HG03575 (cell line): ENCODE measurements around the gene CADPS2.
A peak's percentile ranks its signal among the peaks of the same experiment; 100 is the strongest.

Source experiments
- ATAC-seq: cut with Tn5 transposase; IDR thresholded peaks from one replicate; pipeline ENCODE4 v1.9.1; 2021; ENCODE audit not compliant: unreplicated experiment, insufficient number of reproducible peaks, low FRiP score; ENCODE audit errors: extremely low read depth

CADPS2 gene

DNA sequence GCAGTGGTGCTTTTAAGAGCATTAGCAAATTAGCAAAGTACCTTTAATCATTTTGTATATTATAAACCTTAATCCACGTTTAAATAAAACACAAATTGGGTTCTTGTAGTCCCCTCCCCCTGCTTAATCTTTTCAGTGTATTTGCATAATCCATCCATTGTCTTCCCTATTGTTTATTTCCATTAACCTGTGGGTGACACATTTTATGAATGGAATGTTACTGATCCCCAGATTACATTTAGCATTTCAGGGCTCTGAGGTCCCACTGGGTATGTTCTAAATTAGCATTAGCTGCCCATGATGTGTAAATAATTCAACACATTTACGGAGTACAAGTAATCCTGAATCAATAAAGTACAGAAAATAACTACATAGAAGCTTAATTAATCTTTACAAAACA is 443.3 kb downstream of the CADPS2 start:
- ATAC-seq, result no peak

DNA sequence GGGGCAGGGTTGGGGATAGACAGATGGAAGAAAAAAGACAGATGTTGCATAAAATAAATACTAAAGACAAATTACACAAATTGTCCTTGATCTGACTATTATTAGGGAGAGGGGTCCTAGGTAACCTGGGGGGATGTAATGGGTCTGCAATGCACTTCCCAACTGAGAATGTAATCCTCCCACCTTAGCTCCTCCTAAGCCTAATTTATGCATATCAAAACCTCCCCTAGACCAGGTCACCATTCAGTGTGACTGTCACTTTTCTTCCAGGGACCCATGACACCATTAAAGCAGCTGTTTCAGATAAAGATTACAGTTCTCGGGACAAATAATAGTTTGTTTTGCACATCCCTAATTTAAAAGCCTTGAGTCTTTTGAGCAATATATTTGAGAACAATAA is 447.8 kb downstream of the CADPS2 start:
- no peak for ATAC-seq

DNA sequence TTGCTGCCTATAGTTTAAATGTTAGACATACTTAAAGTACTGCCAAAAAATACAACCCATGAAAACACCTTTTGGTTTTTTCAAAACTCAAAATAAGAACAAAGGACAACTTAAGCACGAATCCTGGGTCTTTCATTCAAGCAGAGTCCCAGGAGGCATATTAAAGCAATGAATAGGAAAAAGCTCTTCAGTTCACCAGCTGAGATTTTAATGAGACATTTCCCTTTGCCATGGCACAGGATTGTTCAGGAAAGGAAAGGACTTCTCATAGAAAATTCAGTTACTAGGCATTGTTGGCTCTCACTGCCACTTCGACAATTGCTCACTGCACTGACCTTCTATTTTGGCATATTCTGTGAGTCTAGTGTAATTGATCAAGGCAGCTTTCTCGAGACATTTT is 448.3 kb downstream of the CADPS2 start:
- ATAC-seq, result no peak

DNA sequence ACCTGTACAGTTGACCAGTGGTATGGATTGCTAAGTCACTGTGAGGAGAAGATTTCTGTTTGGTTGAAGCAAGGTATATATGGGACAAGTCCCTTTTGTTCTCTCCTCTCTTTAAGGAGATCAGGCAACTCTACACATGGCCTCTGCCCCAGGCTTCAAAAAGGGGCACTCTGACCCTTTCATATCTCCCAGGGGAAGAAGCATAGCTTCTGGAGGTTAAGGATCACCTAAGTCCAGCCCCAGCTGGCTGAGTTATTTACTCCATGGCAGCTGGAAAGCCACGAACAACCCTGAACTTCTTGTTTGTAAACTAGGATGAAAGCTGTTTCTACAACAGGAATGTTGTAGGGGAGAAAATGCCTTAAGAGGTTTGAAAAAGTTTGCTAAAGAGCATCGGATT is 452.5 kb downstream of the CADPS2 start:
- ATAC-seq, result no peak

DNA sequence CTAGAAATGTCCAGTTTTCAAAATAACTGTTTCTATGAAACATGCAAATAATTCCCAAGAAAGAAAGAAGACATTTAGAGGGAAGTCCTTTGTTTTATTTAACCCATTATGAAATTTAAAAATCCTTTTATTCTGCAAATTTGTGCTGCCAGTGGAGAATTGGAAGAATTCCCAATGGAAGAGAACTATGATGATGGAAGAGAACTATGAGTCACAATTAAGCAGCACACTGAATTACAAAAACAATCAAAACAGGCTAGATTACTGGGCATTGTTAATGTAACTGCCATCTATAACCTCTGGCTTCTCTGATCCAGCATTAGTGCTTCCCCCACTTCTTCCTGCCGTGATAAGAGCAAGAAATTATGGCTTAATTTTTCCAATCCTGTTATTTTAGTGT is 455.6 kb downstream of the CADPS2 start:
- no peak for ATAC-seq

DNA sequence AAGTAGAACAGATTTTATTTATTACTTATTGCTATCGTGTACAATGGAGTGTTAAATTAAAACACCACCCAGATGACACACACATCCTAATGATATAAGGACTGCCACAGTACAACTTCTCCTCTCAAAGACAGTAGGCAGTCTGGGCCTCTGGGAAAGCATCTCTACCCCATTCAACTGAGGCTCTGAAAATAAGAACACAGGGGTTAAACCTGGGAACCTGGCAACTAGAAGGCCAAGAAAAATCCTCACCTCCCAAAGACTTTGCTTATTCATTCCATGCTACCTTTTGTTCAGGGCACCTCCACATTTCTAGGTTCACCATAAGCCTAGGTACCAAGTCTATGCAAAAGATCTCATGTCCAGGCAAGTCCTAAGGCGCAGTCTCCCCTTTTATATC is 456.3 kb downstream of the CADPS2 start:
- ATAC-seq, result no peak

DNA sequence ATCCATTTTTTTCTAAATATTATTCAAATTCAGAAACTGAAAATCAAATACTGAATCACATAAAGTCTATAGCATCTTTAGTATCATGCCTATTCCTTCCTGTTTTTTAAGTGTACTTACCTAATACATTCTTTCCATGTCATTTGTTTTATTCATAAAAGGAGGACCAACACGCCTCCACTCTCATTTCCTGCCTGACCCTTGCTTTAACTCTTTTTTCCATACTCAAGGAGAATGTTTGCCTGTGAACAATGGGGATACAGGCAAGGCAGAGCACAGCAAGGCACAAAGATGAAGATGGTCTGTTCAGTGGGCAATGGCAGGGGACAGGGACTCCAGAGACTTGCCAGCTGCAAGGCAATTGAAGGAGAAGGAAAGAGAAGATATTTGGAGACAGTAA is 460.5 kb downstream of the CADPS2 start:
- no peak for ATAC-seq

DNA sequence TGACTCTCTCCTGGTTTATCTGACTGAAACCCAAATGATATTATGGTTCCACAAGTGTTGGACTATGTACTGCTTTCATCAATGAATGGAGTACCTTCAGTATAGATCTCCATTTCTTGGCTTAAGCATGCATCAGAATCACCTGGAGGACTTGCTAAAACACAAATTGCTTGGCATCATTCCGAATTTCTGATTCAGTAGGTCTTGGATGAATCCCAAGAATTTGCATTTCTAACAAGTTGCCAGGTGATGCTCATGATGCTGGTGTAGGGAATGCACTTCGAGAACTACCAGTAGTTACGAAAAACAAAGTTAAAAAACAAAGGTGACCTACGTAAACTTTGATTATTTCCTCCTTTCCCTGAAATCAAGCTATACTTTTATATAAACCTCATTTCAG is 462.7 kb downstream of the CADPS2 start:
- no peak for ATAC-seq

DNA sequence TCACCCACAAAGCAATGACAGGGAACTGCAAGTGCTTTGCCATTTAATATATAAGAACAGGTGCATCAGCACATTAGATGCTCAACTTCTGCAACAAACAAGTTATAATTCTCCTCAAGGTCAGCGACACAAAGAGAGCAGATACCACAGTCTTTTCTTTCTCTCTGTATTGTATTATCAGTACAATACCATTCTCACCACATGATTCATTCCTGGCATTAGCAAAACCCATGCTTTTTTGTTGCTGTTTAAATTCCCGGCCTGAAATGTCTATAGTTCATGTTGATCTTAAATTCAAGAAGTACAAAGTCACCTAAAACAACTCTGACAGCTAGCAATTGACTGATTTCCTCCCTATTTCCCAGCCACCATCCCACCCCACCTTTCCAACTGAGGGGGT is 469.9 kb downstream of the CADPS2 start:
- no peak for ATAC-seq

DNA sequence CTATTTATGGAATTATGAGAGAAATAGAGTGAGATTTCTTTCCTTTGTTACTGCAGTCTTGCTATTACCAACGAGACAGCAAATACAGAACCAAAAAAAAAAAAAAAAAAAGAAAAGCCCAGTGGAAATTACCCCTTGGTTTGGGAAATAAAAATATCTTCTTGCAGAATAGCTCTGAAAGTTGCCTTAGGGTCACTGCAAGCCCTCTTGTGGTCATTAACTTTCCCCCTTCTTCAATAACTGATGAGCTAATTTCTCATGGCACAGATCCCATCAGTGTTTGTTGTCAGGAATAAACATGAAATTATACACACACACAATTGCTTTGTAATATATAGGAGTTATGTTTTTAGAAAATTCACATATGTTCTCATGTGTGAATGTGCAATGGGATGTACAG is 470.8 kb downstream of the CADPS2 start:
- no peak for ATAC-seq

DNA sequence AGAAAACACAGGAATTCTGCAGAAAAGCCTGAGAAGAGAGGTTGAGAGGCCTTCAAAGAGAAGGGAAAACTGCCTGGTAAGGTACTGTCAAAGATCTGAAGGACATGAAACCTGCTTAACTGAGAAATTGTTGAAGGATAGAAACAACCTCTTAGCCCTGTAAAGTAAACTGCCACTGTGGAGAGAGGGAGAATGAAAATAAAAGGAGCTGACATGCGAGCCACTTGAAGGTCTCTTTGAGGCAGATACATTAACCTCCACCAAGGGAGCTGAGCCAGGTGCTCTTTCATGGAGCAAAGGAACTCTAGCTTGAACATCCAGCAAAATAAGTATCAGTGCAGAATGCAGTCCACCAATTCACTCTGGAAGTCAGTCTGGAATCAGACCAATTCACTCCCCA is 472.9 kb downstream of the CADPS2 start:
- no peak for ATAC-seq

DNA sequence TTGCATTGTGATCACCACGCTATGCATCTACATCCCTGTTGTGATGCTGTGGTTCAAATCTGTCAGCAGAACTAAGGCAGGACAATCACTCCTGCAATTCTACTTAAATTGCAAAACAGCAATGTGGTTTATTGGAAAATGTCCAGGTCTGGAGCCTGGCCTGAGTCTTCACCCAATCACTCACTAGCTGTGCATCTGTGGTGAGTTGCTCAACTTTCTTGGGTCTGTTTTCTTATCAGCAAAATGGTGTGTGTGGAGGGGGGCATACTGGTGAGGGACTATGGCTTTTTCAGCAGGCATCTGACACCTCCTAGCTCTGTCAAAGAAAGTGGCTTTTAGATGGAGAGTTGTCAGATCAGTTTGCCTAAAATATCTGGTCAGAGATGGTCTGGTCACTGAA is 473.4 kb downstream of the CADPS2 start:
- ATAC-seq, result no peak

DNA sequence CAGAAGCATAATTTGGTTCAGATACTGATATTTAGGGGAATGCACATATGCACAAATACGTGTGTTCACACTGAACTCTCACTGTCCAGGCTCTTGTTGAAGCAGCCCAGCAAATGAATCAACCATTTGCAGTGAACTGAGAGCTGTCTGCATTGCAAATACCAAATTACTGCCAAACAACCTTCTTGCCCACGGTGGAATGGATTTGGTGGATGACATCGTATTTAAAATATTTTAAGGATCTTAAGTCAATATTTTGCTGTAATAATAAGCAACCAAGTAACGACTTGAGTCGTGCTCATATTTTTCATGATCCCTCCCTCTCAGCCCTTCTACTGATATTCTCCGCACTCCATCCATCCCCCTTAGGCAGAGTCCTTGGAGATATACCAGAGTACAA is 473.8 kb downstream of the CADPS2 start:
- no peak for ATAC-seq

DNA sequence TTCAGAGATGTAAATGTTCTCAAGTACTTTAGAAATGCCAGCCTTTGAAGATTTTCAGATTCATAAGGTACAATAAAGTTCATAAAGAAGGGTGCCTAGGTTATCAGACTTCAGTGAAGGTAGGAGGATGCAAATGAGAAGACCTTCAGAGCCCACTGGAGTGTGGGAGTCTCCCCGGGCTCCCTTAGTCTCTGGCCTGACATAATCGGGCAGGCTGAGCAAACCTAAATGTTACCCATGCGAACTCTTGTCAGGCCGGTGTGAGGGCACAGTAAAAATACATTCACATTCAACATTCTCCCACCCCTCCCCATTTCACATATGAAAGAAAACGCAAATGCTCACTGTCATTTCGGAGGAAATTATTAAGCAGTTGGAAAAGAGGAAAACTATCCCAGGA is 479.1 kb downstream of the CADPS2 start:
- ATAC-seq, result no peak

DNA sequence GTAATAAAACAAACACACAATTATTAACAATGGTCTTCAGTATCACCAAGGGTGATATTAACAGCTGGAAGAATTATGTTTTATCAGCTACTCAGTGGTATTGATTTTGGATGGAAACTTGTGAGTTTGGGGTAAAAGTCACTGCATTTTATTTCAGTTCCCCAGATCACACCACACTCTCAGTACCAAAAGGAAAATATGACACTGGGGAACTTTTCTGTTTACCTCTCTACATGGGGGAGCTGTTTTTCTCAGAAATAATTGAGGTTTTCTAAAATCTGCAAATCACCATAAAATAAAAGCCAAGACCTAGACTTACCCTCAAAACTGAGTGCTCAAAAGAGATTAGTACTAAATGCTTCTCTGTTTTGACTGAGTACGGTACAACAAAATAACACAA is 483.1 kb downstream of the CADPS2 start:
- ATAC-seq, result no peak

DNA sequence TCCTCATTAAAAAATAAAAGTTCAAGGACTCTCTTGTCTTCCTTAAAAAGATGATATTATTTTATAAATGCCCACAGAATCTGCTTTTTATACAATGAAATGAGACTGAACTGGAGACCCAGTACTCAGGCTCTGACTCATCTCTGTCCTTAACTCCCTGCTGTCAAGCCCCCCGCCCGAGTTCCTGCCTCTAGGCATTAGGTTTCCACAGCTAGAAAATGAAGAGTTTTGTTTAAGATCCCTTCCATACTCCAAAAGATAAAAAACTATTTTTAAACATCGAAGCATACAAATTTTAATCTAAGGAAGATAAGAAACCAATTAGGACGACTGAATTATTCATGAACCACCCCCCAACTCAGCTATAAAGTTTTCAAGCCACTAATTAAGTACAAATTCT is 484.0 kb downstream of the CADPS2 start:
- ATAC-seq, result no peak

DNA sequence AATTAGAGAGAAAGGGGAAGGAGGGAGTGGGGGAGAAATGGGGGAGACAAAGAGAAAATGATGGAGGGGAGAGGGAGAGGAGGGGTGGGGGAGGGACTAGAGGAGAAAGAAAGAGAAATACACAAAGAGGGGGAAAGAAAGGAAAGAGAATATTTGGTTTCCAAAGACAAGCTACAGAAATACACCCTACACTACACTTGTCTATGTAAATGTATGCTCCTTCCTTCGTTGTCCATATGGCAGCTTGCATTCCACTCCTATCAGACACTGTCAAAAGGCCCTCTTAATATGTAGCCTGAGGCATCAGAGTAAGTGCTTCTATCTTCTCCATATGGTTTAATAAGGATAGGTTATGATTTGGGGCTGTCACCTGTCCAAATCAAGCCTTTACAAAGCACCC is 488.9 kb downstream of the CADPS2 start:
- no peak for ATAC-seq

DNA sequence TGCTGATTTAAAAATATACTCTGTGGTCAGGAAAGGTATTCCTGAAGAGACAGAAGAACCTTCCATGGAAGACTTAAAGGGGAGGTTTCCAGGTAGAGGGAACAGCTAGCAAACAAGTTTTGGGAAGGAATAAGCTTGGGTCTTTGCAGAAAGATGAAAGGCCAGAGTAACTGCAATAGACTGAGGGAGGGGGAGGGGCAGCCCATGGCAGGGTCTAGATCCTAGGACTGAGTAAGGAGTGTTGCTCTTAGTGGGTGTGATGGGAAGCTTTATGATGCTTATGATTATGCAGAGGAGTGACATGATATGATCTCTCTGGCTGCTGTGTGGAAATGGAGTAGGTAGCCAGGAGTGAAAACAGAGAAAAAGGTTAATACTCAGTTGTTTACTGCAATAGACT is 491.7 kb downstream of the CADPS2 start:
- ATAC-seq, result no peak

DNA sequence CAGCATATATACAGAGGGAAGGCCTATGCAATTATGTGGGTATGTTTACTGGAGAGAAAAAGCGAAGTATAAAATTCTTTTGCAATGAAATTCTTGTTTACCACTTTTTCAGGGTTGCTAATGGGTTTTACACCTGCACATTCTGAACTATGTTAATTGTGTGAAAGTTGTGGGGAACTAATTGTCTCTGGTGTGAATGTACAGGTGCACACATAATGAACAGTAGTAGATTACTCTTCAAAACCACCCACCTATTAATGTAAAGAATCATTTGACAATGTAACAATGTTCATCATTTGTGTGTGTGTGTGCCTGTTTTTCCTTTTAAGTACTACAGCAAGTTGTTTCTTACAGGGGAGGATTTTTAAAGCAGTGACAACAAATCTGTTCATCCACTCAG is 501.7 kb downstream of the CADPS2 start:
- no peak for ATAC-seq

DNA sequence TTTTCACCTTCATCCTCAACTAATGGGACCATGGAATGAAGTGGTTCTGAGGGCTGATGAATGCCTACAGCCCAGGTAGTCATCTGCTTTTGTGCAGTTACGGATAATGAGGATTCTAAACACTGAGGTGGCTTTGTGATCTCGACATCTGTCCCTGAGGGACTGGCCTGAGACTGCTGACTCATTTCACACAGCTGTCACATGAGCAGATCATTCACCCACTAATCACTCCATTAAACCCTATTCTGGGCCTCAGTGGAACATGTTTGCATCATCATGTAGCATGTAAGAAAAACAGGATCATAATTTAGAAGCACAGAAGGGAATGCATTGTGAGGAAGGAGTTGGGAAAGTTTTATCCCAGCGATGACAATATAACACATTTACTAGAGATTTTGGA is 502.3 kb downstream of the CADPS2 start:
- ATAC-seq, result peak; percentile 86

DNA sequence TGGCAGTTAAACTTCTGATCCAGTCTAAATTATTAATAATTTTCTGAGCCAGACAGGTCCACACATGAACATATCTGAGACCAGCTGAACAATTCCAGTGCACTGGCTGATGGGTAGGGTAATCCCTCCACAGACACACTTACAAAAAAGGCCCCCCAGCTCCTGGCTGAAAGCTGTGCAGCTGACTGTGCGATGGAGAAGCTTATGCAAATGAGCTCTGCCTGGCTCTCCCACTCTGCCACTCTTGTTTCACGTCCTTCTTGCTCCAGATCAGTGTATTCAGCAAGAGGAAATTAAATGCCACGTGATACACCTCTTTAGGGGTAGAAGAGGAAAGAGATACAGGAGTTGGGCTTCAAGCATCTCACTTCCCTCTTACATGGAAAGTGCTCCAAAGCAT is 505.3 kb downstream of the CADPS2 start:
- ATAC-seq, result no peak

DNA sequence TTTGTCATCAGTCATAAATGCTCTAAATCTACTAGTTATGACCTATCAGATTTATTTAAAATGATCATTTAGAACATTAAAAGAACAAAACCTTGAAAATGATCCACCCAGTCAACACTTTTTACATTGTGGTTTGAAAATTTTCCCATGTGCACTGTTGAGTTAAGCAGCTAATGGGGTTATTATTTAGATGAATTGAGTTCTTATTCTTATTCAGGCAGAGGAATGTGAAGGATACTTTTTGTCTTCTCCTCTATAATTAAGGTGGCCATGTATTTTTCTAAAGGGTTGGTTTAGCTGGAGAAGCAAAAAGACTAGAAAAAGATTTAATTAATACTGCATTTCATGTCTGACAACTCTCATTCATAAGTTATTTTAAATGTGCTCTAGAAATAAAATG is 506.8 kb downstream of the CADPS2 start:
- ATAC-seq, result no peak
